Measurements from ENCODE around the gene MBP. TPM values are rescaled to one million over a fixed set of nuclear protein-coding genes. Genes with fewer than 3 reads are reported as not detected.

Gene MBP
- total RNA-seq, 1 donor from 2014 or later: 92.7 TPM

DNA sequence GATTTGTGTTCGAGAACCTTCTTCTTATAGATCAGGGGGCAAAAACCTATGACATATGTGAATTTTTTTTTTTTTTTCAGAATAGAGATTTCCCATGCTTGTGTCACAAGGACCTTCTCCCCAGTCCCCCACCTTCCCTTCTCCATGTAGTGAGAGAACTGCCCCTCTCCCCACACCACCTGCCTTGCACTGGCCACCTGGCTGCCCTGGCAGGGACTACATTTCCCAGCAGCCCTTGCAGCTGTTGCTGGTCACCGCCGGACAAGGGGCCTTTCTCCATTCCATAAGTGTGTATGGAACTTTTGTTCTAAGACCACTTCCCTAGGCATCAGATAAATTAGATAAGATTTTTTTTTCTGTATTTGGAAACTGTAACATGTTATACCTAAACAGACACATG is 22.2 kb downstream of the MBP start:
- Mint-ChIP-seq H3K4me3 (no peak overlapping the region), H3K27me3 (no peaks in the 10 kb centered on the region), H3K9me3 (peaks cover 2% of the 10 kb centered on the region), H3K4me1 (peaks cover 65% of the 10 kb centered on the region), H3K27ac (no peak overlapping the region), H3K36me3 (ENCODE audit: low read depth) (peaks cover 68% of the 10 kb centered on the region)
- ATAC-seq (ENCODE audit: low read depth): no peak
- ChIA-PET CTCF (interaction anchor here (0.9 kb wide), 1 partner anchor 19 kb away, joined by 4 read pairs; no protein-coding TSS in a partner anchor), POLR2A (interaction anchor here (0.8 to 1.5 kb wide), 3 partner anchors 9 to 42 kb away, joined by 3 to 5 read pairs (median 4); no protein-coding TSS in a partner anchor)
- TF ChIP-seq, protein P1, sequence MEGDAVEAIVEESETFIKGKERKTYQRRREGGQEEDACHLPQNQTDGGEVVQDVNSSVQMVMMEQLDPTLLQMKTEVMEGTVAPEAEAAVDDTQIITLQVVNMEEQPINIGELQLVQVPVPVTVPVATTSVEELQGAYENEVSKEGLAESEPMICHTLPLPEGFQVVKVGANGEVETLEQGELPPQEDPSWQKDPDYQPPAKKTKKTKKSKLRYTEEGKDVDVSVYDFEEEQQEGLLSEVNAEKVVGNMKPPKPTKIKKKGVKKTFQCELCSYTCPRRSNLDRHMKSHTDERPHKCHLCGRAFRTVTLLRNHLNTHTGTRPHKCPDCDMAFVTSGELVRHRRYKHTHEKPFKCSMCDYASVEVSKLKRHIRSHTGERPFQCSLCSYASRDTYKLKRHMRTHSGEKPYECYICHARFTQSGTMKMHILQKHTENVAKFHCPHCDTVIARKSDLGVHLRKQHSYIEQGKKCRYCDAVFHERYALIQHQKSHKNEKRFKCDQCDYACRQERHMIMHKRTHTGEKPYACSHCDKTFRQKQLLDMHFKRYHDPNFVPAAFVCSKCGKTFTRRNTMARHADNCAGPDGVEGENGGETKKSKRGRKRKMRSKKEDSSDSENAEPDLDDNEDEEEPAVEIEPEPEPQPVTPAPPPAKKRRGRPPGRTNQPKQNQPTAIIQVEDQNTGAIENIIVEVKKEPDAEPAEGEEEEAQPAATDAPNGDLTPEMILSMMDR (IDR thresholded peaks at IDR 0.05): no peak
- no peak for DNase-seq
- intact Hi-C loops (cut with micrococcal nuclease): no loop called here

DNA sequence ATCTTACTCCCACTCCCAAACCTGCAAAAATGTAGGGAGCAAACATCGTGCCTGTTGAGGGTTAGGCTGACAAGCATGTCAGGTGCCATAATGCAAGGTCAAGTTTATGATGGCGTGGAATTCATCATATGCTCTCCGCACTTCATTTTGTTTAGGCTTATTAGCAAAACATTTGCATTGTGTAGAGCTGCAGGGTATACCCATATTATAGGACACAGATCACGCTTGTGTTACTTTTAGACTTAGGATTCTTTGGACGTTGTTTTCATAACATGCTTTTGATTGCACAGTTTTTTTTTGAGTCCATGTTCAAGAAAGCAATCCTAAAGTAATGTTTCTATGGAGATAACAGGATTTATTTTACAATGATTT is 22.9 kb downstream of the MBP start:
- H3K27ac Mint-ChIP-seq: peak overlapping the region; percentile 75
- intact Hi-C loops (cut with micrococcal nuclease): loop anchor here (2.0 kb wide), 1 partner anchor 15 kb away; no protein-coding TSS in a partner anchor
- ATAC-seq (ENCODE audit: low read depth) (no peak), DNase-seq (no peak)
- TF ChIP-seq, protein P1 (IDR thresholded peaks at IDR 0.05): no peak
- POLR2A ChIA-PET: interaction anchor here (0.7 to 2.0 kb wide), 3 partner anchors 12 to 40 kb away, joined by 3 to 16 read pairs (median 5); no protein-coding TSS in a partner anchor
- peaks cover 65% of the 10 kb centered on the region for H3K4me1 Mint-ChIP-seq
- no peak overlapping the region for H3K4me3 Mint-ChIP-seq
- H3K27me3 Mint-ChIP-seq: no peaks in the 10 kb centered on the region
- peaks cover 2% of the 10 kb centered on the region for H3K9me3 Mint-ChIP-seq
- CTCF ChIA-PET: interaction anchor here (0.9 kb wide), 1 partner anchor 20 kb away, joined by 4 read pairs; no protein-coding TSS in a partner anchor
- H3K36me3 Mint-ChIP-seq (ENCODE audit: low read depth): peaks cover 68% of the 10 kb centered on the region

DNA sequence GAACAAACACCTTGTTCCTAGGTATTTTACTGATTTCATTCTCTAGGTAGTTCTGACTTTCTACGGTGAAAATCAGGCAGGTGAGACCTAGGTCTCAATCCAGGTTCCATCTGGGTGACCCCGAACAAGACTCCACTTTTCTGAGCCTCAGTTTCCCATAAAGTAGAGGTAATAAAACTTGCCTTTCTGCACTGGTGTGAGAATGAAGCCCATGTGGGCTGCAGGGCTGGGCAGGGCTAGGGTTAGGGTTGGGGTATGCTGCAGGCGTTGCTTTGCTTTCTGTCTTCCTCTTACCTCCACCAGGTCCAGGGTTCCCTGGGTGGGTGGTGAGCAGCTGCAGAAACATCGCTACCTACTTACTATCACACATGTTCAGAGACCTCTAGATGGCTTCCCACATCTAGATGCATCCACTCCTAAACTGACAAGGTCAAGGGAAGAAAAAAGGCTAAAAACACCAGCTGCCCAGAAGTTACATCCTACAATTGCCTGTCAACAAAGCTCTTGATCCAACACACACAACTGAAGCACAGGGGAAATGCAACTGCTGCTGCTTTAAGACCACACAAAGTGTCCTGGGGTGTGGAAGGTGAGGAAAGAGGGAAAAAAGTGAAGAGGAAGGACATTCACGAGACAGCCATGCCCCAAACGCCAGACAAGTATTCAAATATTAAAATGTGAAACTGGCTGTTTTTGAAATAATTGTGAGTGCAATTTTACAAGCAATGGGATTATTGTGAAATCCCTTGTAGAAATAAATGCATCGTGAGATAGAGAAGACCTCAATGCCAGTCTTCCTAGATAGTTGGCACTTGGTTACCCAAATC is 23.5 kb downstream of the MBP start:
- Mint-ChIP-seq H3K4me3 (peak overlapping the region; percentile 32), H3K4me1 (peaks cover 65% of the 10 kb centered on the region), H3K27me3 (no peaks in the 10 kb centered on the region), H3K36me3 (ENCODE audit: low read depth) (peaks cover 66% of the 10 kb centered on the region), H3K9me3 (peaks cover 2% of the 10 kb centered on the region), H3K27ac (peak overlapping the region; percentile 75)
- DNase-seq: no peak
- intact Hi-C loops (cut with micrococcal nuclease): loop anchor here (2.0 kb wide), 1 partner anchor 16 kb away; no protein-coding TSS in a partner anchor
- TF ChIP-seq, protein P1 (IDR thresholded peaks at IDR 0.05): no peak
- ChIA-PET CTCF (interaction anchor here (0.8 to 2.3 kb wide), 3 partner anchors 23 to 109 kb away, joined by 3 to 14 read pairs (median 4); partner anchors contain the start of gene MBP), POLR2A (interaction anchor here (0.7 to 3.0 kb wide), 10 partner anchors 12 to 100 kb away, joined by 3 to 28 read pairs (median 8); partner anchors contain the start of gene MBP)
- no peak for ATAC-seq (ENCODE audit: low read depth)

DNA sequence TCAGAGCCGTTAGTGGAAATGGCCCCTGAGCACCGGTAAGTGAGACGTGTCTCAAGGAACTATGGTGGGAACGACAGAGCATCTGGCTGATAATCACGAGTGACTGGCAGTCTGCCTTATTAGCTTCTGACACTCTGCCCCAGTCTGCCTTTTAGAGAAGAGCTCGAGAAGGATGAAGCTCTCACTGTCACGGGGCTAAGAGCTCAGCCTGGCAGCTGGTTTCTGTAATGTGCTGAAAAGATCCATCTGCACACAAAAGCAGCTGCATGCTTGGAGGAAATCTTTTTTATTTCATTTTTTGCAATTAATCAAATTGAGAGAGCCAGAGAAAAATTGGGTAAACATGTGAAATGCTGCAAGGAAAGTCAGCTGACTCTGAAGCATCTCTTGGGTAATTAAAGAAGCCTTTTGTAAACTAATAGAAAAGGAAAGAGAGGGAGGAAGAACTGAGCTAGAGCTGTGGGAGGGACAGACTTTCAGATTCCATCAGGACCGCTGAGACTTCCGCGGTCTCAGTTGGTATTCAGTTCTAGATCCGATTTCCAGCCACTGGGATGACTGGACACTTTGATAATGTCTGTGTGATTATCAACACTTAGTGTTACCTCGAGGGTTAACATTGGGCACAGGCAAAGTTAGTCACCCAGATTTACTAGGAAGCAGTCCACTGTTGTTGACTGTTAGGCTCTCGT is 24.4 kb downstream of the MBP start:
- Mint-ChIP-seq H3K9me3 (peaks cover 2% of the 10 kb centered on the region), H3K27ac (peak overlapping the region; percentile 77), H3K4me1 (peaks cover 70% of the 10 kb centered on the region), H3K27me3 (no peaks in the 10 kb centered on the region), H3K36me3 (ENCODE audit: low read depth) (peaks cover 66% of the 10 kb centered on the region), H3K4me3 (peak overlapping the region; percentile 29)
- POLR2A ChIA-PET: interaction anchor here (0.5 to 3.0 kb wide), 11 partner anchors 10 to 101 kb away, joined by 3 to 28 read pairs (median 7); partner anchors contain the start of gene MBP
- ATAC-seq (ENCODE audit: low read depth) (peak; percentile 59), DNase-seq (no peak)
- intact Hi-C loops (cut with micrococcal nuclease): loop anchor here (2.0 kb wide), 1 partner anchor 17 kb away; no protein-coding TSS in a partner anchor
- TF ChIP-seq, protein P1 (IDR thresholded peaks at IDR 0.05): no peak
- CTCF ChIA-PET: interaction anchor here (0.7 to 2.3 kb wide), 6 partner anchors 15 to 108 kb away, joined by 3 to 14 read pairs (median 4); partner anchors contain the start of gene MBP
